Esophagus squamous epithelium (tissue), 5 donors: ENCODE results near the gene DCTN2. TPM values are rescaled to one million over a fixed set of nuclear protein-coding genes. Genes with fewer than 3 reads are reported as not detected.

Source experiments
- DNase-seq: peaks from one replicate; lab custom pipeline; 2025; lab: John Stamatoyannopoulos, UW
- H3K27ac ChIP-seq, 4 donors: fragments of 200-600 bp; sonication (generic); one replicate each; pipeline ENCODE4 v1.5.1; 2016 to 2019; ENCODE audit warnings: mild to moderate bottlenecking in 1 of 4
- H3K27me3 ChIP-seq, 4 donors: fragments of 200-600 bp; sonication (generic); 1 replicate in 3 of 4; 2 replicates in 1 of 4; pipeline versions ENCODE4 v1.5.1 to v1.6.0; 2017 to 2021; ENCODE audit warnings: antibody characterized with exemption in 1 of 4
- H3K36me3 ChIP-seq, 3 donors: fragments of 200-600 bp; sonication (generic); one replicate each; pipeline ENCODE4 v1.5.1; 2016 to 2019
- H3K4me1 ChIP-seq, 3 donors: fragments of 200-600 bp; sonication (generic); one replicate each; pipeline ENCODE4 v1.5.1; 2017 to 2019
- H3K4me3 ChIP-seq, 4 donors: fragments of 200-600 bp; sonication (generic); 1 replicate in 3 of 4; 2 replicates in 1 of 4; pipeline ENCODE4 v1.5.1; 2016 to 2019; ENCODE audit warnings: mild to moderate bottlenecking in 2 of 4, moderate library complexity in 1 of 4
- H3K9me3 ChIP-seq, 3 donors: fragments of 200-600 bp; sonication (generic); one replicate each; pipeline ENCODE4 v1.5.1; 2016 to 2019
- POLR2A ChIP-seq, 4 donors: fragments of 450-650 bp; IDR thresholded peaks; one replicate each; pipeline ENCODE4 v1.6.1; 2017; ENCODE audit warnings: antibody characterized with exemption in 4 of 4, mild to moderate bottlenecking in 4 of 4, moderate library complexity in 3 of 4
- WGBS, 2 donors: methylation state at CpG; one replicate each; pipeline ENCODE4 v1.1.5; 2018; 5-methylcytosine and 5-hydroxymethylcytosine counted together
- intact Hi-C: fragments of 100-400 bp; cut with DNase I; formaldehyde crosslinking; loops from one replicate; pipeline ENCODE4 v1.15.0; 2022
- total RNA-seq, 4 donors: library from RNA; depleted of rRNA; stranded (reverse); fragments of >200 nt; gene quantifications; one replicate each; pipeline ENCODE4 v1.1.0, GENCODE V29; 2016
- TF ChIP-seq, protein P1 (sequence below), 6 experiments: fragments of 450-650 bp in 4 of 6; fragments of 200-600 bp in 2 of 6; sonication (generic) in 2 of 6; IDR thresholded peaks; one replicate each; pipeline ENCODE4 v1.5.1; 2016 to 2019; ENCODE audit warnings: antibody characterized with exemption in 6 of 6, mild to moderate bottlenecking in 4 of 6, moderate library complexity in 4 of 6
- donor health status: DM: yes; HTN: yes; CAD: no.

Gene DCTN2
- total RNA-seq, 4 donors from 2014 or later: 122 to 175 (median 159) TPM

DNA sequence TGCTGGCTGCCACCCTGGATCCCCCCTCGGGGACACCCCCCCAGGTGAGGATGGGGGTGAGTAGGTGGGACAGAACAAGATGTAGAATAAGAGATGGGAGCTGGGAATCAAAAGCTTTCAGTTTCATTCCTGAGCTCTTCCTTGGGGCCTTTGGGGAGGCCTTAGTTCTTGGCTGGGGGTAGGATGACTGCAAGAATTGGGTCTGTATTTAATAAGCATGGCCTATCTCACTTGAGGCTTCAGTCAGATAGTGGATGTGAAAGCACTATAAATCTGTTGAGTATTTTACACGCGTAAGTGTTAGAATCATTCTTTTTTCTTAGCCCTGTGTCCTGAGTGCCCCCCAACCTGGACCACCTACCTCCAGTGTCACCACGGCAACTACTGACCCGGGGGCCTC lies 19.8 kb downstream of the DCTN2 start:
- TF ChIP-seq POLR2A (IDR thresholded peaks at IDR 0.05): no peak
- TF ChIP-seq, protein P1, sequence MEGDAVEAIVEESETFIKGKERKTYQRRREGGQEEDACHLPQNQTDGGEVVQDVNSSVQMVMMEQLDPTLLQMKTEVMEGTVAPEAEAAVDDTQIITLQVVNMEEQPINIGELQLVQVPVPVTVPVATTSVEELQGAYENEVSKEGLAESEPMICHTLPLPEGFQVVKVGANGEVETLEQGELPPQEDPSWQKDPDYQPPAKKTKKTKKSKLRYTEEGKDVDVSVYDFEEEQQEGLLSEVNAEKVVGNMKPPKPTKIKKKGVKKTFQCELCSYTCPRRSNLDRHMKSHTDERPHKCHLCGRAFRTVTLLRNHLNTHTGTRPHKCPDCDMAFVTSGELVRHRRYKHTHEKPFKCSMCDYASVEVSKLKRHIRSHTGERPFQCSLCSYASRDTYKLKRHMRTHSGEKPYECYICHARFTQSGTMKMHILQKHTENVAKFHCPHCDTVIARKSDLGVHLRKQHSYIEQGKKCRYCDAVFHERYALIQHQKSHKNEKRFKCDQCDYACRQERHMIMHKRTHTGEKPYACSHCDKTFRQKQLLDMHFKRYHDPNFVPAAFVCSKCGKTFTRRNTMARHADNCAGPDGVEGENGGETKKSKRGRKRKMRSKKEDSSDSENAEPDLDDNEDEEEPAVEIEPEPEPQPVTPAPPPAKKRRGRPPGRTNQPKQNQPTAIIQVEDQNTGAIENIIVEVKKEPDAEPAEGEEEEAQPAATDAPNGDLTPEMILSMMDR (IDR thresholded peaks at IDR 0.05): no peak
- peaks cover 15 to 41% (median 22%) of the 10 kb centered on the region in 3 donors for H3K4me1 ChIP-seq
- H3K36me3 ChIP-seq: peaks cover 42 to 83% (median 63%) of the 10 kb centered on the region in 3 donors
- H3K27me3 ChIP-seq: no peaks in the 10 kb centered on the region
- no peak overlapping the region for H3K4me3 ChIP-seq
- 75 to 91% methylated on average over 3 to 4 of the region's 5 CpGs for WGBS, 2 donors
- H3K9me3 ChIP-seq: no peaks in the 10 kb centered on the region
- intact Hi-C loops: no loop called here
- peak overlapping the region in 1 of 4 donors; percentile 5 for H3K27ac ChIP-seq
- no peak for DNase-seq

DNA sequence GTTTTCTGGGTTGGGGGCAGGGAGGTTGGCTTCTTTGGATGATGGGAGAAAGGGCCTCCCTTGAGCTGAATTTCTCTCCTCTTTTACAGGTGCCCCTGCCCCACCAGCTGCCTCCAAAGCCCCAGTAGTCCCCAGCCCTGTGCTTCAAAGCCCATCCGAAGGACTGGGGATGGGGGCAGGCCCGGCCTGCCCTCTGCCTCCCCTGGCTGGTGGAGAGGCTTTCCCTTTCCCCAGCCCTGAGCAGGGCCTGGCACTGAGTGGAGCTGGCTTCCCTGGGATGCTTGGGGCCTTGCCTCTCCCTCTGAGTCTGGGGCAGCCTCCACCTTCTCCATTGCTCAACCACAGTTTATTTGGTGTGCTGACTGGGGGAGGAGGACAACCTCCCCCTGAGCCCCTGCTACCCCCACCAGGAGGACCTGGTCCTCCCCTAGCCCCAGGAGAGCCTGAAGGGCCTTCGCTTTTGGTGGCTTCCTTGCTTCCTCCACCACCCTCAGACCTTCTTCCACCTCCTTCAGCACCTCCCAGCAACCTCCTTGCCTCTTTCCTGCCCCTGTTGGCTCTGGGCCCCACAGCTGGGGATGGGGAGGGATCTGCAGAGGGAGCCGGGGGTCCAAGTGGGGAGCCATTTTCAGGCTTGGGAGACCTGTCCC lies 20.4 kb downstream of the DCTN2 start:
- DNase-seq: no peak

DNA sequence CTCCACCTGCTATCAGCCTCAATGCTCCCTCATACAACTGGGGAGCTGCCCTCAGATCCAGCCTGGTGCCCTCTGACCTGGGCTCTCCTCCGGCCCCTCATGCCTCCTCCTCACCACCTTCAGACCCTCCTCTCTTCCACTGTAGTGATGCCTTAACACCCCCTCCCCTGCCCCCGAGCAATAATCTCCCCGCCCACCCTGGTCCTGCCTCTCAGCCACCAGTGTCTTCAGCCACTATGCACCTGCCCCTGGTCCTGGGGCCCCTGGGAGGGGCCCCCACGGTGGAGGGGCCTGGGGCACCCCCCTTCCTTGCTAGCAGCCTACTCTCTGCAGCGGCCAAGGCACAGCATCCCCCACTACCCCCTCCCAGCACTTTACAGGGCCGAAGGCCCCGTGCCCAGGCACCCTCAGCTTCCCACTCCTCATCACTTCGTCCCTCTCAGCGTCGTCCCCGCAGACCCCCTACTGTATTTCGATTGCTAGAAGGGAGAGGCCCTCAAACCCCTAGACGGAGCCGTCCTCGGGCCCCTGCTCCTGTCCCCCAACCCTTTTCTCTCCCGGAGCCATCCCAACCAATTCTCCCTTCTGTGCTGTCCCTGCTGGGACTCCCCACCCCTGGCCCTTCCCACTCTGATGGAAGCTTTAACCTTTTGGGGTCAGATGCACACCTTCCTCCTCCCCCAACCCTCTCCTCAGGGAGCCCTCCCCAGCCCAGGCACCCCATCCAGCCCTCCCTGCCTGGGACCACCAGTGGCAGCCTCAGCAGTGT lies 21.2 kb downstream of the DCTN2 start:
- DNase-seq: no peak
- WGBS, 2 donors: 75 to 86% methylated on average over 12 to 15 of the region's 16 CpGs
- Histone ChIP-seq H3K36me3 (peaks cover 36 to 69% (median 50%) of the 10 kb centered on the region in 3 donors), H3K27me3 (no peaks in the 10 kb centered on the region), H3K4me1 (peaks cover 29 to 55% (median 35%) of the 10 kb centered on the region in 3 donors), H3K4me3 (no peak overlapping the region), H3K9me3 (no peaks in the 10 kb centered on the region), H3K27ac (peak overlapping the region in 1 of 4 donors; percentile 99)
- intact Hi-C loops: no loop called here
- TF ChIP-seq, protein P1 (IDR thresholded peaks at IDR 0.05): no peak
- TF ChIP-seq POLR2A (IDR thresholded peaks at IDR 0.05): no peak

More for the DNA sequence above, 20.4 kb downstream of the DCTN2 start:
- peak overlapping the region in 1 of 4 donors; percentile 5 for H3K27ac ChIP-seq
- H3K9me3 ChIP-seq: no peaks in the 10 kb centered on the region
- peaks cover 36 to 77% (median 58%) of the 10 kb centered on the region in 3 donors for H3K36me3 ChIP-seq
- intact Hi-C loops: no loop called here
- no peak overlapping the region for H3K4me3 ChIP-seq
- 85 to 88% methylated on average over 2 to 4 of the region's 4 CpGs for WGBS, 2 donors
- H3K4me1 ChIP-seq: peaks cover 21 to 47% (median 27%) of the 10 kb centered on the region in 3 donors
- no peak for TF ChIP-seq POLR2A (IDR thresholded peaks at IDR 0.05)
- TF ChIP-seq, protein P1 (IDR thresholded peaks at IDR 0.05): no peak
- H3K27me3 ChIP-seq: no peaks in the 10 kb centered on the region

DNA sequence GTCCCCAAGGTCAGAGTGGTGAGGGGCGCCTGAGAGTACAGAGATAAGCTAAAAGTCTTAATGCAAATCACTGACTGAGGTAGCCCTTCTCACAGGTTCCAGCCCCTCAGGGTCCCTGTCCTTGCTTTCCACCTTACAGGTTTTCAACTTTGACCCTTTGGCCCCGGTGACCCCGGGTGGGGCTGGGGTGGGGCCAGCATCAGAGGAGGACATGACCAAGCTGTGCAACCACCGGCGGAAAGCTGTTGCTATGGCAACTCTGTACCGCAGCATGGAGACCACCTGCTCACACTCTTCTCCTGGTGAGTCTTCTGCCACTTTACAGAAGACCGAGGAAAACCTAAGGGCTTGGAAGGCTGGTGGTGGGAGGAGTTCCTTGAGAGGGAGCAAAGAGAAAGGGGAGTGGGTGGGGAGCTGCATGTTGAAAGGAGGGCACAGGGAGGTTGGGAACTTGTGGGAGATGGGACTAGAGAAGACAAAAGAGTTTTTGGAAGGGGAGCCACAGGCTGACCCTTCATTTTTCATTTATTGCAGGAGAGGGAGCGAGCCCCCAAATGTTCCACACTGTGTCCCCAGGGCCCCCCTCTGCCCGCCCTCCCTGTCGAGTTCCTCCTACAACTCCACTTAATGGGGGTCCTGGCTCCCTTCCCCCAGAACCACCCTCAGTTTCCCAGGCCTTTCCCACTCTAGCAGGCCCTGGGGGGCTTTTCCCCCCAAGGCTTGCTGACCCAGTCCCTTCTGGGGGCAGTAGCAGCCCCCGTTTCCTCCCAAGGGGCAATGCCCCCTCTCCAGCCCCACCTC lies 22.0 kb downstream of the DCTN2 start:
- peak overlapping the region in 3 of 4 donors; percentile 42 to 99 (median 99) for H3K27ac ChIP-seq
- H3K27me3 ChIP-seq: no peaks in the 10 kb centered on the region
- no peak for DNase-seq
- TF ChIP-seq POLR2A (IDR thresholded peaks at IDR 0.05): no peak
- TF ChIP-seq, protein P1 (IDR thresholded peaks at IDR 0.05): no peak
- H3K9me3 ChIP-seq: no peaks in the 10 kb centered on the region
- peaks cover 30 to 57% (median 35%) of the 10 kb centered on the region in 3 donors for H3K4me1 ChIP-seq
- H3K4me3 ChIP-seq: peak overlapping the region in 1 of 4 donors; percentile 69
- 41 to 65% methylated on average over 5 to 7 of the region's 11 CpGs for WGBS, 2 donors
- intact Hi-C loops: no loop called here
- peaks cover 36 to 61% (median 45%) of the 10 kb centered on the region in 3 donors for H3K36me3 ChIP-seq
